Suppressor macrophage treated with lipopolysaccharide for 1 hour (primary cell): ENCODE data around the gene WNT3.
"Not testable (repeated sequence)": the region's sequence is repeated elsewhere in the genome, so short reads cannot be mapped to it uniquely, and the experiment has no call there.

Source experiments
- DNase-seq, 3 donors: peaks; one replicate each; pipeline ENCODE4 v3.0.0-alpha.2; 2020 to 2022

WNT3 gene

GRCh38 chr17:46818316-46818928 is at the start of gene WNT3:
Gene WNT3 (minus strand): TSS chr17:46818692. CDS start chr17:46818597, 95 bp downstream.
- peak in 1 of 3 donors; percentile 36 for DNase-seq

GRCh38 chr17:46866747-46867146 is 48.3 kb upstream of the WNT3 start:
- DNase-seq: no peak

GRCh38 chr17:46866325-46866724 is 47.8 kb upstream of the WNT3 start:
- no peak for DNase-seq

- no peak for DNase-seq
Measured at GRCh38 chr17:46865100-46865499, 46.6 kb upstream of the WNT3 start.

GRCh38 chr17:46863383-46864121 is 45.1 kb upstream of the WNT3 start:
- no peak for DNase-seq

GRCh38 chr17:46862949-46863348 is 44.5 kb upstream of the WNT3 start:
- DNase-seq: no peak

- DNase-seq: no peak
Measured at GRCh38 chr17:46859996-46860395, 41.5 kb upstream of the WNT3 start.

GRCh38 chr17:46857600-46857999 is 39.1 kb upstream of the WNT3 start:
- DNase-seq: no peak

GRCh38 chr17:46854948-46855347 is 36.5 kb upstream of the WNT3 start:
- DNase-seq: no peak

GRCh38 chr17:46854515-46854914 is 36.0 kb upstream of the WNT3 start:
- DNase-seq: no peak

GRCh38 chr17:46853896-46854444 is 35.5 kb upstream of the WNT3 start:
- no peak for DNase-seq

- DNase-seq: peak in 2 of 3 donors; percentile 20 to 41
Measured at GRCh38 chr17:46851029-46851741, 32.7 kb upstream of the WNT3 start, which contains the start of gene WNT9B. Gene WNT9B (plus strand): TSS chr17:46851583. CDS start chr17:46851639, 56 bp downstream.

GRCh38 chr17:46850688-46851028 is 32.2 kb upstream of the WNT3 start:
- no peak for DNase-seq

- DNase-seq: no peak
Measured at GRCh38 chr17:46848534-46848933, 30.0 kb upstream of the WNT3 start.

- DNase-seq: no peak
Measured at GRCh38 chr17:46847204-46848191, 29.0 kb upstream of the WNT3 start.

GRCh38 chr17:46842835-46843234 is 24.3 kb upstream of the WNT3 start:
- peak in 2 of 3 donors; percentile 20 to 29 for DNase-seq

GRCh38 chr17:46841561-46842379 is 23.3 kb upstream of the WNT3 start:
- peak; percentile 23 to 74 (median 46) for DNase-seq

GRCh38 chr17:46840596-46840995 is 22.1 kb upstream of the WNT3 start:
- not testable (repeated sequence) for DNase-seq

GRCh38 chr17:46839211-46839610 is 20.7 kb upstream of the WNT3 start:
- DNase-seq: no peak

GRCh38 chr17:46837521-46837920 is 19.0 kb upstream of the WNT3 start:
- no peak for DNase-seq

- DNase-seq: no peak
Measured at GRCh38 chr17:46836500-46836899, 18.0 kb upstream of the WNT3 start.
